DOHH2 (cell line): Measurements from ENCODE around the gene EME2.

Experiments used
- EZH2phosphoT487 ChIP-seq: fragments of 200-600 bp; sonication (generic); IDR thresholded peaks from 2 replicates; pipeline ENCODE4 v1.6.1; 2017; ENCODE audit warnings: borderline replicate concordance, mild to moderate bottlenecking, antibody characterized with exemption, low read length, moderate library complexity, mixed read lengths
- TF ChIP-seq, protein P1 (sequence below): fragments of 200-600 bp; sonication (generic); IDR thresholded peaks from one replicate; pipeline ENCODE4 v1.5.1; 2014; ENCODE audit warnings: antibody characterized with exemption, mild to moderate bottlenecking, low read depth, low read length; ENCODE audit not compliant: poor library complexity, severe bottlenecking

DNA sequence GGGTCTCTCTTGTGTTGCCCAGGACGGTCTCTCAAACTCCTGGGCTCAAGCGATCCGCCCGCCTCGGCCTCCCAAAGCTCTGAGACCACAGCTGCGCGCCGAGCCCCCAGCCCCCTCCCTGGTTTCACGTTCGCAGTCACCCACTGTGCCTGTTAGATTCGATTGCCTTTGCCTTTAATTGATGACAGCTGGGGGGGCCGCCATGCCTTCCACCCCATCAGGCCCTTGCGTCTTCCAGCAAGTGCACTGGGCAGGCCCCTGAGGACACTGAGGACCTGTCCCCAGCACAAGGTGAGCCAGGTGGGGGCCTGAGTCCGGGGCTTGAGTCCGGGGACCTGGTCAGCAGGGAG, 17.6 kb downstream of the EME2 start:
- TF ChIP-seq, protein P1, sequence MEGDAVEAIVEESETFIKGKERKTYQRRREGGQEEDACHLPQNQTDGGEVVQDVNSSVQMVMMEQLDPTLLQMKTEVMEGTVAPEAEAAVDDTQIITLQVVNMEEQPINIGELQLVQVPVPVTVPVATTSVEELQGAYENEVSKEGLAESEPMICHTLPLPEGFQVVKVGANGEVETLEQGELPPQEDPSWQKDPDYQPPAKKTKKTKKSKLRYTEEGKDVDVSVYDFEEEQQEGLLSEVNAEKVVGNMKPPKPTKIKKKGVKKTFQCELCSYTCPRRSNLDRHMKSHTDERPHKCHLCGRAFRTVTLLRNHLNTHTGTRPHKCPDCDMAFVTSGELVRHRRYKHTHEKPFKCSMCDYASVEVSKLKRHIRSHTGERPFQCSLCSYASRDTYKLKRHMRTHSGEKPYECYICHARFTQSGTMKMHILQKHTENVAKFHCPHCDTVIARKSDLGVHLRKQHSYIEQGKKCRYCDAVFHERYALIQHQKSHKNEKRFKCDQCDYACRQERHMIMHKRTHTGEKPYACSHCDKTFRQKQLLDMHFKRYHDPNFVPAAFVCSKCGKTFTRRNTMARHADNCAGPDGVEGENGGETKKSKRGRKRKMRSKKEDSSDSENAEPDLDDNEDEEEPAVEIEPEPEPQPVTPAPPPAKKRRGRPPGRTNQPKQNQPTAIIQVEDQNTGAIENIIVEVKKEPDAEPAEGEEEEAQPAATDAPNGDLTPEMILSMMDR: no peak
- TF ChIP-seq EZH2phosphoT487: no peak
